ENCODE measurements around the gene PHACTR1.
"Not testable (repeated sequence)": the region's sequence is repeated elsewhere in the genome, so short reads cannot be mapped to it uniquely, and the experiment has no call there.

The PHACTR1 gene

GRCh38 chr6:13302751-13303667, 586.4 kb downstream of the PHACTR1 start:
- peak; percentile 91 for DNase-seq

GRCh38 chr6:13303668-13304017, 587.1 kb downstream of the PHACTR1 start:
- DNase-seq = peak; percentile 13

GRCh38 chr6:13304101-13304500, 587.5 kb downstream of the PHACTR1 start:
- DNase-seq = no peak

- no peak for DNase-seq
Measured at GRCh38 chr6:13304580-13305260, 588.2 kb downstream of the PHACTR1 start.

- DNase-seq = no peak
Measured at GRCh38 chr6:13305288-13305687, 588.7 kb downstream of the PHACTR1 start.

GRCh38 chr6:13305791-13306190, 589.2 kb downstream of the PHACTR1 start:
- no peak for DNase-seq

GRCh38 chr6:13307508-13307995, 591.0 kb downstream of the PHACTR1 start:
- no peak for DNase-seq

GRCh38 chr6:13308332-13308731, 591.8 kb downstream of the PHACTR1 start:
- DNase-seq = no peak

- no peak for DNase-seq
Measured at GRCh38 chr6:13311155-13311554, 594.6 kb downstream of the PHACTR1 start.

- no peak for DNase-seq
Measured at GRCh38 chr6:13314806-13315205, 598.2 kb downstream of the PHACTR1 start.

GRCh38 chr6:13315896-13316295, 599.3 kb downstream of the PHACTR1 start:
- DNase-seq = no peak

- no peak for DNase-seq
Measured at GRCh38 chr6:13318821-13319220, 602.3 kb downstream of the PHACTR1 start.

- DNase-seq = no peak
Measured at GRCh38 chr6:13319891-13320564, 603.5 kb downstream of the PHACTR1 start.

GRCh38 chr6:13326031-13326586, 609.5 kb downstream of the PHACTR1 start:
- DNase-seq = not testable (repeated sequence)

GRCh38 chr6:13327691-13328075, 611.1 kb downstream of the PHACTR1 start:
- no peak for DNase-seq

- peak; percentile 88 for DNase-seq
Measured at GRCh38 chr6:13328076-13328874, 611.7 kb downstream of the PHACTR1 start, which contains the start of gene TBC1D7. TBC1D7 (minus strand) TSS chr6:13328537; CDS start chr6:13326898, 1,639 bp downstream.

GRCh38 chr6:13328875-13329183, 612.3 kb downstream of the PHACTR1 start:
- DNase-seq = no peak

- peak; percentile 49 for DNase-seq
Measured at GRCh38 chr6:13331516-13332348, 615.2 kb downstream of the PHACTR1 start.

- no peak for DNase-seq
Measured at GRCh38 chr6:13332349-13332706, 615.8 kb downstream of the PHACTR1 start.

GRCh38 chr6:13334953-13335352, 618.4 kb downstream of the PHACTR1 start:
- no peak for DNase-seq

- DNase-seq = peak; percentile 90
Measured at GRCh38 chr6:13336553-13336952, 620.0 kb downstream of the PHACTR1 start.

Data from NCI-H2029 treated with DMSO at 0.1 percent for 48 hours (cell line).